Panc1 (cell line): Measurements from ENCODE around the gene DDX10.

Experiments used
- CTCF ChIP-seq: fragments of 450-650 bp; IDR thresholded peaks from 2 replicates; pipeline ENCODE4 v1.5.1; 2017; ENCODE audit warnings: mild to moderate bottlenecking
- POLR2AphosphoS5 ChIP-seq: IDR thresholded peaks from 2 replicates; pipeline ENCODE4 v1.6.1; 2012; ENCODE audit warnings: mild to moderate bottlenecking, low read depth, low read length, moderate library complexity
- REST ChIP-seq, 2 experiments: IDR thresholded peaks; 2 replicates each; pipeline ENCODE4 v1.6.1; 2011 to 2012; ENCODE audit warnings: low read depth in 2 of 2, control low read depth in 1 of 2, low read length in 1 of 2, mild to moderate bottlenecking in 1 of 2, moderate library complexity in 1 of 2; ENCODE audit not compliant: insufficient read depth in 1 of 2
- SIN3A ChIP-seq: IDR thresholded peaks from 2 replicates; pipeline ENCODE4 v1.6.1; 2012; ENCODE audit warnings: low read depth, mild to moderate bottlenecking, low read length, moderate library complexity, borderline replicate concordance; ENCODE audit not compliant: insufficient read depth
- TCF7L2 ChIP-seq: IDR thresholded peaks from 2 replicates; pipeline ENCODE4 v1.6.1; 2011; ENCODE audit warnings: mild to moderate bottlenecking, low read depth, low read length, inconsistent platforms

GRCh38 chr11:108909041-108909440, 244.2 kb downstream of the DDX10 start:
- TF ChIP-seq CTCF: no peak
- TF ChIP-seq TCF7L2: no peak
- TF ChIP-seq POLR2AphosphoS5: no peak
- TF ChIP-seq REST (IDR thresholded peaks at IDR 0.05; ENCODE audit: insufficient read depth in 1 of 2, low read depth in 2 of 2, low read length in 1 of 2): no peak
- no peak for TF ChIP-seq SIN3A
